GM23248 (cell line): ENCODE data around the gene SMYD3.

Source experiments
- EZH2 ChIP-seq: fragments of 200-600 bp; sonication (generic); IDR thresholded peaks from 2 replicates; pipeline ENCODE4 v1.6.1; 2018; ENCODE audit warnings: antibody characterized with exemption, mild to moderate bottlenecking; ENCODE audit not compliant: insufficient read depth, poor library complexity, severe bottlenecking
- EZH2phosphoT487 ChIP-seq: fragments of 200-600 bp; sonication (generic); IDR thresholded peaks from 2 replicates; pipeline ENCODE4 v1.6.1; 2018; ENCODE audit warnings: antibody characterized with exemption, moderate library complexity, mild to moderate bottlenecking, low read depth; ENCODE audit not compliant: insufficient read depth

GRCh38 chr1:246544001-246544400 is 36.9 kb upstream of the SMYD3 start:
- no peak for TF ChIP-seq EZH2
- TF ChIP-seq EZH2phosphoT487: no peak
